ENCODE measurements around the gene CADPS2. TPM values are rescaled to one million over a fixed set of nuclear protein-coding genes. Genes with fewer than 3 reads are reported as not detected.

Gene CADPS2
- total and polyA plus RNA-seq, 4 donors = 5.9 to 23.8 (median 11.0) TPM

DNA sequence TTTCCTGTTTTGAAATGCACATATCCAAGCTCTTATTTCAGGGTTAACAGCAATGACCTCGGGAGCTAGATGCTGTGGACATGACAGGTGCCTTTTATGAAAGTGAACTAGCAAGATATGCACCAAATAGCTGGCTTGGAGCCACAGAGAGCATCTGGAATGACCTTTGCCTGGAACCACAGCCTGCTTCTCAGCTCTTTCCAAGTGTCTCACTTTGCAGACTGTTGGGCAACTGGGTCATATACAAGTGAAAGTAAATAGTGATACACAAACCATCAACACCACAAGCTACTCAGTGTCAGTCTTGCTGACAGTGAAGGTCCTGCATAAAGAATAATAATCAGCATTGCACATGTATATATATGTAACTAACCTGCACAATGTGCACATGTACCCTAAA is 370.9 kb downstream of the CADPS2 start:
- no peaks in the 10 kb centered on the region for H3K27me3 ChIP-seq (ENCODE audit: control insufficient read depth in 1 of 2, insufficient read depth in 2 of 2, low read length in 1 of 2)
- H3K4me3 ChIP-seq (ENCODE audit: low read length in 2 of 2) = no peak overlapping the region
- ATAC-seq (ENCODE audit: low FRiP score) (no peak), DNase-seq (no peak)
- no peaks in the 10 kb centered on the region for H3K4me1 ChIP-seq (ENCODE audit: control insufficient read depth in 1 of 2, insufficient read depth in 2 of 2, low read length in 2 of 2)
- 35 to 50% methylated on average over 1 of the region's 1 CpG for WGBS, 2 donors
- H3K27ac ChIP-seq (ENCODE audit: low read depth in 1 of 2, low read length in 2 of 2) = no peak overlapping the region
- H3K36me3 ChIP-seq (ENCODE audit: control insufficient read depth in 1 of 2, insufficient read depth in 2 of 2, low read length in 1 of 2) = no peaks in the 10 kb centered on the region
- intact Hi-C loops (cut with DNase I) = no loop called here
- no peaks in the 10 kb centered on the region for H3K9me3 ChIP-seq (ENCODE audit: control insufficient read depth, low read length)

GRCh38 chr7:122511268-122511667 is 375.0 kb downstream of the CADPS2 start:
- intact Hi-C loops (cut with DNase I) = no loop called here
- WGBS, 2 donors = 65 to 76% methylated on average over 2 of the region's 2 CpGs
- Histone ChIP-seq H3K27me3 (ENCODE audit: control insufficient read depth in 1 of 2, insufficient read depth in 2 of 2, low read length in 1 of 2) (no peaks in the 10 kb centered on the region), H3K9me3 (ENCODE audit: control insufficient read depth, low read length) (no peaks in the 10 kb centered on the region), H3K4me3 (ENCODE audit: low read length in 2 of 2) (no peak overlapping the region), H3K36me3 (ENCODE audit: control insufficient read depth in 1 of 2, insufficient read depth in 2 of 2, low read length in 1 of 2) (peaks cover 0 to 2% of the 10 kb centered on the region in 2 donors), H3K27ac (ENCODE audit: low read depth in 1 of 2, low read length in 2 of 2) (no peak overlapping the region), H3K4me1 (ENCODE audit: control insufficient read depth in 1 of 2, insufficient read depth in 2 of 2, low read length in 2 of 2) (no peaks in the 10 kb centered on the region)
- DNase-seq = no peak
- ATAC-seq (ENCODE audit: low FRiP score) = no peak

DNA sequence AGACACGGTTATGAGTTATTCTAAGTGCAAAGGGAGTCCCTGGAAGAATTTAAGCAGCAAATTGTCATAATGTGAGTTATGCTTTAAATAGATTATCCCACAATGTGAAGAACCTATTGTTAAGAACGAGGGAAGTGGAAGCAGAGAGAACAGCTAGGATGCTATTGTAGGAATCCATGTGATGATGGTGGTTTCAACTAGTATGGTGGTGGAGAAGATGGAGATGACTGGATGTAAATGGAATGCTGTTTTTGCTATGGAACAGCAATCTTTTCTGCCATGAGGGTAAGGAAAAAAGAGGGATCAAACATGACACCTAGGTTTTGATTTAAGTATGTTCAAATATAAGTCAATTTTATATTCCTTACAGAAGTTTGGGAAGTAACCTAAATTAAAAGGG is 378.7 kb downstream of the CADPS2 start:
- ATAC-seq (ENCODE audit: low FRiP score) = no peak
- intact Hi-C loops (cut with DNase I) = no loop called here
- Histone ChIP-seq H3K4me1 (ENCODE audit: control insufficient read depth in 1 of 2, insufficient read depth in 2 of 2, low read length in 2 of 2) (no peaks in the 10 kb centered on the region), H3K36me3 (ENCODE audit: control insufficient read depth in 1 of 2, insufficient read depth in 2 of 2, low read length in 1 of 2) (peaks cover 0 to 2% of the 10 kb centered on the region in 2 donors), H3K4me3 (ENCODE audit: low read length in 2 of 2) (no peak overlapping the region), H3K27me3 (ENCODE audit: control insufficient read depth in 1 of 2, insufficient read depth in 2 of 2, low read length in 1 of 2) (no peaks in the 10 kb centered on the region), H3K27ac (ENCODE audit: low read depth in 1 of 2, low read length in 2 of 2) (no peak overlapping the region), H3K9me3 (ENCODE audit: control insufficient read depth, low read length) (no peaks in the 10 kb centered on the region)
- no peak for DNase-seq
- 49 to 63% methylated on average over 2 of the region's 2 CpGs for WGBS, 2 donors

DNA sequence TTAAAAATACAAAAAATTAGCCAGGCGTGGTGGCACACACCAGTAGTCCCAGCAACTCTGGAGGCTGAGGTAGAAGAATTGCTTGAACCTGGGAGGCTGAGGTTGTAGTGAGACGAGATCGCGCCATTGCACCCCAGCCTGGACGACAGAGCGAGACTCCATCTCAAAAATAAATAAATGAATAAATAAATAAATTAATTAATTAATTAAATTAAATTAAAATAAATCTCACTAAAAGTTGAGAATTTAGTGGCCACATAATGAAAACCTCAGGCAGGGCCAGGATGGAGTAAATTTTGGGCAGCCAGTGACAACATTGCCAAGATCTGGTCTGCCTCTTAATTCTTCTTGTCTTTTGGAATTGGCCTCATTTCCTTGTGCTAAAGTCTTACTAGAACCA is 394.3 kb downstream of the CADPS2 start:
- H3K27ac ChIP-seq (ENCODE audit: low read depth in 1 of 2, low read length in 2 of 2) = no peak overlapping the region
- H3K27me3 ChIP-seq (ENCODE audit: control insufficient read depth in 1 of 2, insufficient read depth in 2 of 2, low read length in 1 of 2) = no peaks in the 10 kb centered on the region
- H3K9me3 ChIP-seq (ENCODE audit: control insufficient read depth, low read length) = no peaks in the 10 kb centered on the region
- intact Hi-C loops (cut with DNase I) = no loop called here
- no peaks in the 10 kb centered on the region for H3K4me1 ChIP-seq (ENCODE audit: control insufficient read depth in 1 of 2, insufficient read depth in 2 of 2, low read length in 2 of 2)
- ATAC-seq (ENCODE audit: low FRiP score) = no peak
- no peak overlapping the region for H3K4me3 ChIP-seq (ENCODE audit: low read length in 2 of 2)
- no peaks in the 10 kb centered on the region for H3K36me3 ChIP-seq (ENCODE audit: control insufficient read depth in 1 of 2, insufficient read depth in 2 of 2, low read length in 1 of 2)
- WGBS, 2 donors = 91 to 97% methylated on average over 6 of the region's 6 CpGs
- DNase-seq = no peak

DNA sequence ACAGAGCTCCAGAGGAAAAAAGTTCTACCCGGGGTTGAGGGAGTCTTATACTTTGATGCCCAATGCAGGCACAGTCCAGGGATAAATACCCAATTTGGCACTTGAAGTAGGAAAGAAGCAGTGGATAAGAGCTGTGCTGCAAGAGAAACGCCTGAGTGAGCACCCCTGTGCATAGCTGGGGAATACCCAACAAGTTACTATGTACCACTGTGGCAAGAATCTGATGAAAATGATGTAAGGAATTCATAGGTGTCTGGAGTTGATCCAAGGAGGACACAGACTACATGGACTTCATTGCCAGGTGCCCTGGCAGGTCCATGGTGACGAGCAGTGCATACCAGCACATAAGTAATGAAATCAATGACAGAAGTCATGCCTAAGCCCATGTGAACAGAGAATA is 398.0 kb downstream of the CADPS2 start:
- ATAC-seq (ENCODE audit: low FRiP score) = no peak
- WGBS, 2 donors = 71 to 78% methylated on average over 3 of the region's 3 CpGs
- no peaks in the 10 kb centered on the region for H3K36me3 ChIP-seq (ENCODE audit: control insufficient read depth in 1 of 2, insufficient read depth in 2 of 2, low read length in 1 of 2)

DNA sequence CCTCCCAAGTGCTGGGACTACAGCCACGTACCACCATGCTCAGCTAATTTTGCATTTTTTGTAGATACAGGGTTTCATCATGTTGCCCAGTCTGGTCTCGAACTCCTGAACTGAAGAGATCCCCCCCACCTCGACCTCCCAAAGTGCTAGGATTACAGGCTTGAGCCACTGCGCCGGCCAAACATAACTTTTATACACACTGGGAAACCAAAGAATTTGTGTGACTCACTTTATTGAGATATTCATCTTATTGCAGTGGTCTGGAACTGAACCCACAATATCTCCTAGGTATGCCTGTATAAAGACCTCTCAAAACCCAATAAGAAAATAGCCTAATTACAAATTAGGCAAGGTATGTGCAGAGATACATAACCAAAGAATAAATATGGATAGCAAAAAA is 399.1 kb downstream of the CADPS2 start:
- 76 to 85% methylated on average over 5 of the region's 5 CpGs for WGBS, 2 donors
- no peak for ATAC-seq (ENCODE audit: low FRiP score)

More for the DNA sequence above, 398.0 kb downstream of the CADPS2 start:
- Histone ChIP-seq H3K27me3 (ENCODE audit: control insufficient read depth in 1 of 2, insufficient read depth in 2 of 2, low read length in 1 of 2) (no peaks in the 10 kb centered on the region), H3K9me3 (ENCODE audit: control insufficient read depth, low read length) (no peaks in the 10 kb centered on the region), H3K4me3 (ENCODE audit: low read length in 2 of 2) (no peak overlapping the region), H3K27ac (ENCODE audit: low read depth in 1 of 2, low read length in 2 of 2) (no peak overlapping the region), H3K4me1 (ENCODE audit: control insufficient read depth in 1 of 2, insufficient read depth in 2 of 2, low read length in 2 of 2) (no peaks in the 10 kb centered on the region)
- no peak for DNase-seq
- intact Hi-C loops (cut with DNase I) = no loop called here

GRCh38 chr7:122485856-122486255 is 400.4 kb downstream of the CADPS2 start:
- Histone ChIP-seq H3K4me3 (ENCODE audit: low read length in 2 of 2) (no peak overlapping the region), H3K9me3 (ENCODE audit: control insufficient read depth, low read length) (no peaks in the 10 kb centered on the region), H3K4me1 (ENCODE audit: control insufficient read depth in 1 of 2, insufficient read depth in 2 of 2, low read length in 2 of 2) (no peaks in the 10 kb centered on the region), H3K27me3 (ENCODE audit: control insufficient read depth in 1 of 2, insufficient read depth in 2 of 2, low read length in 1 of 2) (no peaks in the 10 kb centered on the region), H3K36me3 (ENCODE audit: control insufficient read depth in 1 of 2, insufficient read depth in 2 of 2, low read length in 1 of 2) (peaks cover 0 to 1% of the 10 kb centered on the region in 2 donors), H3K27ac (ENCODE audit: low read depth in 1 of 2, low read length in 2 of 2) (no peak overlapping the region)
- ATAC-seq (ENCODE audit: low FRiP score) (no peak), DNase-seq (no peak)
- intact Hi-C loops (cut with DNase I) = no loop called here

More for the DNA sequence above, 399.1 kb downstream of the CADPS2 start:
- DNase-seq = no peak
- Histone ChIP-seq H3K9me3 (ENCODE audit: control insufficient read depth, low read length) (no peaks in the 10 kb centered on the region), H3K27ac (ENCODE audit: low read depth in 1 of 2, low read length in 2 of 2) (no peak overlapping the region), H3K4me1 (ENCODE audit: control insufficient read depth in 1 of 2, insufficient read depth in 2 of 2, low read length in 2 of 2) (no peaks in the 10 kb centered on the region), H3K4me3 (ENCODE audit: low read length in 2 of 2) (no peak overlapping the region), H3K27me3 (ENCODE audit: control insufficient read depth in 1 of 2, insufficient read depth in 2 of 2, low read length in 1 of 2) (no peaks in the 10 kb centered on the region), H3K36me3 (ENCODE audit: control insufficient read depth in 1 of 2, insufficient read depth in 2 of 2, low read length in 1 of 2) (no peaks in the 10 kb centered on the region)
- intact Hi-C loops (cut with DNase I) = no loop called here

GRCh38 chr7:122482212-122482611 is 404.0 kb downstream of the CADPS2 start:
- no peak overlapping the region for H3K27ac ChIP-seq (ENCODE audit: low read depth in 1 of 2, low read length in 2 of 2)
- H3K4me3 ChIP-seq (ENCODE audit: low read length in 2 of 2) = no peak overlapping the region
- no peaks in the 10 kb centered on the region for H3K9me3 ChIP-seq (ENCODE audit: control insufficient read depth, low read length)
- no peaks in the 10 kb centered on the region for H3K27me3 ChIP-seq (ENCODE audit: control insufficient read depth in 1 of 2, insufficient read depth in 2 of 2, low read length in 1 of 2)
- no peaks in the 10 kb centered on the region for H3K4me1 ChIP-seq (ENCODE audit: control insufficient read depth in 1 of 2, insufficient read depth in 2 of 2, low read length in 2 of 2)
- WGBS, 2 donors = 89% methylated on average over 4 of the region's 4 CpGs
- DNase-seq = no peak
- ATAC-seq (ENCODE audit: low FRiP score) = no peak
- H3K36me3 ChIP-seq (ENCODE audit: control insufficient read depth in 1 of 2, insufficient read depth in 2 of 2, low read length in 1 of 2) = peaks cover 0 to 1% of the 10 kb centered on the region in 2 donors
- intact Hi-C loops (cut with DNase I) = no loop called here

DNA sequence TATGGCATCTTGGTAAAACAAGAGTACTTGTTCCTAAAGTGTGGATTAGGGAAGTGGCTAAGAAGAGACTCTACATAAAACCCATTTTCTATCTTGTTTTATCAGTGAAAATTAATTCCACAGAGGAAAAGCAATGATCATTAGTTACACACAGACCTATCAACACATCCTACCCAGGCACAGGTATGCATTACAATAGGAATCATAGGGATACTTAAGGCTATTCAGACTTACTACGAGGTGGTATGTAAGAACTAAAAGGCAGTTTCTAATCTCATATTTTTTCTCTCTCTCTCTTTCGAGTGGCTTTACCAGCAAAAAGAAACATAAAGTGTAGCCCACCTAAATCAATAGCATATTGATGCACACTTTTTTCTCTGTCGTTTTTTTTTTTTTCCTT is 415.4 kb downstream of the CADPS2 start:
- WGBS, 2 donors = 55 to 68% methylated on average over 3 of the region's 3 CpGs
- H3K4me1 ChIP-seq (ENCODE audit: control insufficient read depth in 1 of 2, insufficient read depth in 2 of 2, low read length in 2 of 2) = no peaks in the 10 kb centered on the region
- intact Hi-C loops (cut with DNase I) = no loop called here
- no peaks in the 10 kb centered on the region for H3K9me3 ChIP-seq (ENCODE audit: control insufficient read depth, low read length)
- H3K27ac ChIP-seq (ENCODE audit: low read depth in 1 of 2, low read length in 2 of 2) = no peak overlapping the region
- DNase-seq (no peak), ATAC-seq (ENCODE audit: low FRiP score) (no peak)
- no peaks in the 10 kb centered on the region for H3K36me3 ChIP-seq (ENCODE audit: control insufficient read depth in 1 of 2, insufficient read depth in 2 of 2, low read length in 1 of 2)
- H3K4me3 ChIP-seq (ENCODE audit: low read length in 2 of 2) = no peak overlapping the region
- no peaks in the 10 kb centered on the region for H3K27me3 ChIP-seq (ENCODE audit: control insufficient read depth in 1 of 2, insufficient read depth in 2 of 2, low read length in 1 of 2)

All from aorta (tissue), 5 donors.